Upper lobe of left lung (tissue), 6 donors: ENCODE data around the gene ACCS. TPM values are rescaled to one million over a fixed set of nuclear protein-coding genes. Genes with fewer than 3 reads are reported as not detected.

Experiments used
- ATAC-seq, 2 donors: fragments of 200-7000 bp; cut with Tn5 transposase; one replicate each; pipeline ENCODE4 v1.9.1; 2022; ENCODE audit warnings: mild to moderate bottlenecking in 2 of 2, moderate library complexity in 2 of 2; ENCODE audit not compliant: low FRiP score in 2 of 2
- DNase-seq, 2 donors: peaks; one replicate each; pipeline ENCODE4 v3.0.0-alpha.2; 2019 to 2020
- H3K27ac ChIP-seq, 4 donors: fragments of 200-600 bp; sonication (generic); one replicate each; pipeline ENCODE4 v1.5.1; 2016 to 2019
- H3K27me3 ChIP-seq, 4 donors: fragments of 200-600 bp; sonication (generic); one replicate each; pipeline ENCODE4 v1.5.1; 2017 to 2019
- H3K36me3 ChIP-seq, 4 donors: fragments of 200-600 bp; sonication (generic); one replicate each; pipeline ENCODE4 v1.5.1; 2016 to 2019
- H3K4me1 ChIP-seq, 4 donors: fragments of 200-600 bp; sonication (generic); one replicate each; pipeline ENCODE4 v1.5.1; 2018 to 2019
- H3K4me3 ChIP-seq, 4 donors: fragments of 200-600 bp; sonication (generic); one replicate each; pipeline ENCODE4 v1.5.1; 2017 to 2019; ENCODE audit warnings: mild to moderate bottlenecking in 2 of 4, moderate library complexity in 1 of 4
- H3K9me3 ChIP-seq, 4 donors: fragments of 200-600 bp; sonication (generic); one replicate each; pipeline ENCODE4 v1.5.1; 2018 to 2019
- EP300 ChIP-seq, 4 donors: sonication (generic); formaldehyde crosslinking; IDR thresholded peaks; one replicate each; pipeline ENCODE4 v1.5.1; 2017; ENCODE audit warnings: antibody characterized with exemption in 4 of 4, control low read depth in 2 of 4
- POLR2A ChIP-seq, 4 donors: fragments of 450-650 bp; IDR thresholded peaks; one replicate each; pipeline ENCODE4 v1.5.1; 2016 to 2017; ENCODE audit warnings: antibody characterized with exemption in 4 of 4, mild to moderate bottlenecking in 2 of 4
- POLR2AphosphoS5 ChIP-seq, 2 donors: sonication (generic); formaldehyde crosslinking; IDR thresholded peaks; one replicate each; pipeline ENCODE4 v1.5.1; 2017; ENCODE audit warnings: antibody characterized with exemption in 2 of 2
- WGBS, 2 donors: methylation state at CpG; one replicate each; pipeline ENCODE4 v1.1.5; 2017 to 2018; 5-methylcytosine and 5-hydroxymethylcytosine counted together
- total RNA-seq, 6 donors: library from RNA; depleted of rRNA in 4 of 6; stranded (reverse); fragments of >200 nt in 4 of 6; gene quantifications; one replicate each; pipeline versions ENCODE4 v1.1.0 to v1.2.1, GENCODE V29; 2016 to 2021
- TF ChIP-seq, protein P1 (sequence below), 6 experiments: fragments of 450-650 bp in 4 of 6; fragments of 200-600 bp in 2 of 6; sonication (generic) in 2 of 6; IDR thresholded peaks; one replicate each; pipeline ENCODE4 v1.5.1; 2016 to 2019; ENCODE audit warnings: antibody characterized with exemption in 6 of 6
- donor health status: DM: no; HTN: no; CAD: no; lungs with moderate emphysema.
- donor health status: DM: no; HTN: yes; CAD: no; lungs with severe emphysema.

ACCS gene
- total RNA-seq, 6 donors from 2014 or later, result 15.4 to 120 (median 34.0) TPM

DNA sequence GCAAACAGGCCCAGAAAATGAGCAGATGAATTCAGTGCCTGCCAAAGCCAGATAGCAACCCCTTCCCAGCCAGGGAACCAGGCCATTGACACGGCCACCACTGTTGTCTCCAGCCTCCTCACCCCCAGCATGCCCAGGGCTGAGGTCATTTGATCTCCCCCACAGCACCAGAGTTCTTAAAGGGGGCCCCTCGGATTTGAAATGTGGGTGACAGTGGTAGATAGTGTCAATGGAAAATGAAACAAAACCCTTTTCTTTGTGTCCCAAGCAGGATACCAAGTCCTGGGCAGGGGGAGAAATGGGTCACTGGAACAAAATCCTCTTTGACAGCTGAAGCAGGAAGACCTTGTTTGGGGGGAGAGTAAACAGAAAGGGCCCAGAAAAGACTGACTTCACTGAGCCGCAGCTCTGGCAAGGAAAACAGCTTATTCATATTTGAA lies 32.6 kb upstream of the ACCS start:
- no peaks in the 10 kb centered on the region for H3K9me3 ChIP-seq

DNA sequence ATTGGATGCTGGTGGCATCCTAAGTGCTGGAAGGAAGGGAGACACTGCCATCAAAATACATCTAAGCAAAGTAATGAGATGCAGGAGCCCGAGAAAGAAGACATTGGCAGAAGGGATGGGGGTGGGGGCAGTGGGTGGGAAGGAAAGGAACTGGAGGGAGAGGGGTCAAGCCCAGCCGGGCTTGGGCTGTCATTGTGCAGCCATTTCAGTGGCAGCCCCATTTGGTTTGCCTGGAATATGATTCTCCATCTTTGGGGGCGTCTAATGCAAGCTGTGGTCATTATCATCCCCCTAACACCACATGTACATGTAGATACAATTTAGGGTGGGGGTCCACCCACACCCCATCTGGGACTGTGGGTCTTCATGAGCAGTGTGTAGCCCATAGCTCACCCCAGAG lies 32.2 kb upstream of the ACCS start:
- Histone ChIP-seq H3K9me3 (no peaks in the 10 kb centered on the region), H3K36me3 (no peaks in the 10 kb centered on the region), H3K4me3 (no peak overlapping the region), H3K27me3 (no peaks in the 10 kb centered on the region), H3K27ac (peak overlapping the region in 2 of 4 donors; percentile 69 to 74), H3K4me1 (peaks cover 17 to 42% (median 19%) of the 10 kb centered on the region in 4 donors)
- DNase-seq (no peak), ATAC-seq (no peak)
- WGBS, 2 donors, result 48 to 51% methylated on average over 3 of the region's 3 CpGs
- TF ChIP-seq, protein P1, sequence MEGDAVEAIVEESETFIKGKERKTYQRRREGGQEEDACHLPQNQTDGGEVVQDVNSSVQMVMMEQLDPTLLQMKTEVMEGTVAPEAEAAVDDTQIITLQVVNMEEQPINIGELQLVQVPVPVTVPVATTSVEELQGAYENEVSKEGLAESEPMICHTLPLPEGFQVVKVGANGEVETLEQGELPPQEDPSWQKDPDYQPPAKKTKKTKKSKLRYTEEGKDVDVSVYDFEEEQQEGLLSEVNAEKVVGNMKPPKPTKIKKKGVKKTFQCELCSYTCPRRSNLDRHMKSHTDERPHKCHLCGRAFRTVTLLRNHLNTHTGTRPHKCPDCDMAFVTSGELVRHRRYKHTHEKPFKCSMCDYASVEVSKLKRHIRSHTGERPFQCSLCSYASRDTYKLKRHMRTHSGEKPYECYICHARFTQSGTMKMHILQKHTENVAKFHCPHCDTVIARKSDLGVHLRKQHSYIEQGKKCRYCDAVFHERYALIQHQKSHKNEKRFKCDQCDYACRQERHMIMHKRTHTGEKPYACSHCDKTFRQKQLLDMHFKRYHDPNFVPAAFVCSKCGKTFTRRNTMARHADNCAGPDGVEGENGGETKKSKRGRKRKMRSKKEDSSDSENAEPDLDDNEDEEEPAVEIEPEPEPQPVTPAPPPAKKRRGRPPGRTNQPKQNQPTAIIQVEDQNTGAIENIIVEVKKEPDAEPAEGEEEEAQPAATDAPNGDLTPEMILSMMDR (IDR thresholded peaks at IDR 0.05), result no peak
- TF ChIP-seq EP300 (IDR thresholded peaks at IDR 0.05) (no peak), POLR2A (IDR thresholded peaks at IDR 0.05) (no peak), POLR2AphosphoS5 (IDR thresholded peaks at IDR 0.05) (no peak)

More for the DNA sequence above, 32.6 kb upstream of the ACCS start:
- no peak overlapping the region for H3K4me3 ChIP-seq
- H3K36me3 ChIP-seq, result no peaks in the 10 kb centered on the region
- H3K27ac ChIP-seq, result peak overlapping the region in 2 of 4 donors; percentile 69 to 74
- TF ChIP-seq, protein P1 (IDR thresholded peaks at IDR 0.05), result no peak
- TF ChIP-seq POLR2A (IDR thresholded peaks at IDR 0.05) (no peak), EP300 (IDR thresholded peaks at IDR 0.05) (no peak), POLR2AphosphoS5 (IDR thresholded peaks at IDR 0.05) (no peak)
- WGBS, 2 donors, result 42 to 44% methylated on average over 2 to 3 of the region's 3 CpGs
- DNase-seq (no peak), ATAC-seq (no peak)
- peaks cover 17 to 42% (median 19%) of the 10 kb centered on the region in 4 donors for H3K4me1 ChIP-seq
- H3K27me3 ChIP-seq, result no peaks in the 10 kb centered on the region

DNA sequence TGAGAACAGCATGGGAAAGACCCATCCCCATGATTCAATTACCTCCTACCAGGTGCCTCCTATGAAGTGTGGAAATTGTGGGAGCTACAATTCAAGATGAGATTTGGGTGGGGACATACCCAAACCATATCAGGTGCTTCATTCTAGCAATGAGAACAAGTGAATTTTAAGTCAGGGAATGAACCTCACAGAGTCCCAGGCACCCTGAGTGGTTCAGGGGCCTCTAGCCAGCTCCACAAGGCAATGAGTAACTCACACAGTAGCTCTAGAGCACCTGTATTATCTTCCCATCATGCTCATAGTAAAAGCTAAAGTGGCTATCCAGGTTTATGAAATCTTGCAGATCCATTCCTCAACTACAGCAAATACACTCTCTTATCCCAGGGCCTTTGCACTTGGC lies 31.4 kb upstream of the ACCS start:
- no peak for ATAC-seq

DNA sequence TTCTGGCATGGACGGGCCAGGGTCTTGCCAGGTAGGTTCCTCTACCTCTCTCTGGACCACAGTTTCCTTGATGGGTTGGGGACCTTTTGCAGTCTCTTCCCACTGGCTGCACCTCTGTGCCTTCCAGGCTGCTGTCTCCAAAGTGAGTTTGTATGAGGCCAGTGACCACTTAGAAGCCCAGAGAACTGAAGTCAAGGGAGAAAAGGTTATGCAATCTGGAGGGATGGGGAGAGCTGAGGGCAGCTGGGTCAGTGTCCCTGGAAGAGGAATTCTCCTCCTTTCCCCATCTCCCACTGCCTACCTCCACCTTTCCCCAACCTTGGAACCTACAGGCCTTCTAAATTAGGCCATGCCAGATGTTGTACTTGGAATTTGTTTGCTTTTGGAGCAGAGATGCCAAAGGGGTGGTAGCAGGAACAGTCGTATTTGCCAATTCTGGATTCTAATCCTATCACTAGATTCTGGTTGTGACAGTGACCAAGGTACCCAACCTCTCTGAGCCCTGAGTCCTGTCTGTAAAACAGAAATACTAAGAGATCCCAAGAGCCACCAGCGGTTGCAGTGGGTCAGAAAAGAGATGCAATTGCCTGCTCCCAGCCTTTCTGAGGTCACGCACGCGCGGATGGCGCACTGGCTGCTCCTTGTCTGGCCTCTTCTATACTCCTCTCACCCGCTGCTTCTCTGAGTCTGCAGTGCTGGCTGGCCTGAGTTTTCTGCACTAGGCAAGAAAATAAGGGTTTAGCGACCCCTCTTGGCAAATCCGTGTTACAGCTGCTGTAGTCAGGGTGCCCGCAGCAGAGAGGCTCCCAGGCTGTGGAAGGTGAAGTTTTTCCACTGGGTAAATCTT lies 29.0 kb upstream of the ACCS start:
- DNase-seq (peak; percentile 86 to 88), ATAC-seq (peak; percentile 86 to 93)
- Histone ChIP-seq H3K4me1 (peaks cover 6 to 25% (median 15%) of the 10 kb centered on the region in 4 donors), H3K27me3 (no peaks in the 10 kb centered on the region), H3K4me3 (no peak overlapping the region), H3K9me3 (no peaks in the 10 kb centered on the region), H3K36me3 (no peaks in the 10 kb centered on the region), H3K27ac (peak overlapping the region in 1 of 4 donors; percentile 35)
- 29 to 41% methylated on average over 12 of the region's 12 CpGs for WGBS, 2 donors
- TF ChIP-seq EP300 (IDR thresholded peaks at IDR 0.05) (no peak), POLR2AphosphoS5 (IDR thresholded peaks at IDR 0.05) (no peak), POLR2A (IDR thresholded peaks at IDR 0.05) (no peak)
- TF ChIP-seq, protein P1 (IDR thresholded peaks at IDR 0.05), result peak; percentile 63 to 82 (median 75)

More for the DNA sequence above, 31.4 kb upstream of the ACCS start:
- Histone ChIP-seq H3K4me3 (no peak overlapping the region), H3K36me3 (no peaks in the 10 kb centered on the region), H3K27ac (no peak overlapping the region), H3K9me3 (no peaks in the 10 kb centered on the region), H3K27me3 (no peaks in the 10 kb centered on the region), H3K4me1 (peaks cover 17 to 42% (median 19%) of the 10 kb centered on the region in 4 donors)
- DNase-seq, result no peak
- TF ChIP-seq EP300 (IDR thresholded peaks at IDR 0.05) (no peak), POLR2AphosphoS5 (IDR thresholded peaks at IDR 0.05) (no peak), POLR2A (IDR thresholded peaks at IDR 0.05) (no peak)
- TF ChIP-seq, protein P1 (IDR thresholded peaks at IDR 0.05), result no peak
